ENCODE results near the gene FNDC1.
"Not testable (repeated sequence)": the region's sequence is repeated elsewhere in the genome, so short reads cannot be mapped to it uniquely, and the experiment has no call there.

Gene FNDC1

GRCh38 chr6:159259441-159260125 is 90.4 kb downstream of the FNDC1 start:
- DNase-seq (ENCODE audit: low spot score), result no peak

DNA sequence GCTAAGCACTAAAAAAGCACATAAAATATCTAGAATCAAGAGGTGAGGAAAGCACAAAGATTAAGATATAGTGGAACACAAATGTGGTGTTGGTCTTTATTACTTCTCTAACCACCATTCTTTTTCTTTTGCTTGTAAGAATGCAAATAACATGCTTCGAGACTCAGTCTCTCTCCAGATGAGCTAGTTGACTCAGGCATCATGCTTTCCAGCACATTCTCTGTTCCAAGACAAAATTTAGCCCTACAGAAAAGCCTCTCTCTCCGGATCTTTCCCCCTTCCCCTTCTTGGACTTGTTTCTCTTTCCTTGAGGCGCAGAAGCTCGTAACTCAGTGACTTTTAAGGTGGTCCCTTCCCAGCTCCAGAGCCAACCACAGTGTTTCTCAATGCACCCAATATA is 91.0 kb downstream of the FNDC1 start:
- DNase-seq (ENCODE audit: low spot score), result no peak

- no peak for DNase-seq (ENCODE audit: low spot score)
Measured at GRCh38 chr6:159261995-159262394, 92.8 kb downstream of the FNDC1 start.

GRCh38 chr6:159262586-159262985 is 93.4 kb downstream of the FNDC1 start:
- DNase-seq (ENCODE audit: low spot score), result no peak

- DNase-seq (ENCODE audit: low spot score), result no peak
Measured at GRCh38 chr6:159267165-159267564, 98.0 kb downstream of the FNDC1 start.

DNA sequence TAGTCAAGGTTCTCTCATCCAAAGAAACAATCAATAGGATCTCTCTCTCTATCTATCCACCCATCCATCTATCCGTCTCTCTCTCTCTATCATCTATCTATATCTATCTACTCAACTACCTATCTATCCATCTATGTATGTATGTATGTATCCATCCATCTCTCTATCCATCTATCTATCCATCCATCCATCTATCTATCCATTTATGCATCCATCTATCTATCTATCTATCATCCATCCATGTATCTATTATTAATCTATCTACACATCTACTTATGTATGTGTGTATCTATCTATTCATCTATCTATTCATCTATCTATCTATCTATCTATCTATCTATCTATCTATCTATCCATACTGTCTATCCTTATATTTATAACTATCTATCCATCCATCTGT is 99.3 kb downstream of the FNDC1 start:
- DNase-seq (ENCODE audit: low spot score), result no peak

GRCh38 chr6:159271257-159271656 is 102.1 kb downstream of the FNDC1 start:
- DNase-seq (ENCODE audit: low spot score), result no peak

- DNase-seq (ENCODE audit: low spot score), result no peak
Measured at GRCh38 chr6:159278626-159279025, 109.4 kb downstream of the FNDC1 start.

- no peak for DNase-seq (ENCODE audit: low spot score)
Measured at GRCh38 chr6:159279790-159280277, 110.6 kb downstream of the FNDC1 start.

GRCh38 chr6:159282421-159282820 is 113.2 kb downstream of the FNDC1 start:
- DNase-seq (ENCODE audit: low spot score), result no peak

DNA sequence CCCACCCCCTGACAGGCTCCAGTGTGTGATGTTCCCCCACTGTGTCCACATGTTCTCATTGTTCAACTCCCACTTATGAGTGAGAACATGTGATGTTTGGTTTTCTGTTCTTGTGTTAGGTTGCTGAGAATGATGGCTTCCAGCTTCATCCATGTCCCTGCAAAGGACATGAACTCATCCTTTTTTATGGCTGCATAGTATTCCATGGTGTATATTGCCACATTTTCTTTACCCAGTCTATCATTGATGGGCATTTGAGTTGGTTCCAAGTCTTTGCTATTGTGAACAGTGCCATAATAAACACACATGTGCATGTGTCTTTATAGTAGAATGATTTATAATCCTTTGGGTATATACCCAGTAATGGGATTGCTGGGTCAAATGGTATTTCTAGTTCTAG is 115.5 kb downstream of the FNDC1 start:
- not testable (repeated sequence) for DNase-seq (ENCODE audit: low spot score)

DNA sequence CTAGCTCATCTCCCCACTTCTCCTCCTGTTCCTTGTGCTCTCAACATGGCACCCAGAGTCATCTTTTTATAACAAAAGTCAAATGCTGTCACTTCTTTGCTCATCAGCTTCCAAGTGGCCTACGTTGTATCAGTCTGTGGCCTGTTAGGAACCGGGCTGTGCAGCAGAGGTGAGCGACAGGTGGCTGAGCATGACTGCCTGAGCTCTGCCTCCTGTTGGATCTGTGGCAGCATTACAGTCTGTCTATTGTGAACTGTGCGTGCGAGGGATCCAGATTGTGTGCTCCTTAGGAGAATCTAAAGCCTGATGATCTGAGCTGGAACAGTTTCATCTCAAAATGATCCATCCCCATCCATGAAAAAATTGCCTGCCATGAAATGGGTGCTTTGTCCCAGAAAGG is 129.6 kb downstream of the FNDC1 start:
- DNase-seq (ENCODE audit: low spot score), result no peak

DNA sequence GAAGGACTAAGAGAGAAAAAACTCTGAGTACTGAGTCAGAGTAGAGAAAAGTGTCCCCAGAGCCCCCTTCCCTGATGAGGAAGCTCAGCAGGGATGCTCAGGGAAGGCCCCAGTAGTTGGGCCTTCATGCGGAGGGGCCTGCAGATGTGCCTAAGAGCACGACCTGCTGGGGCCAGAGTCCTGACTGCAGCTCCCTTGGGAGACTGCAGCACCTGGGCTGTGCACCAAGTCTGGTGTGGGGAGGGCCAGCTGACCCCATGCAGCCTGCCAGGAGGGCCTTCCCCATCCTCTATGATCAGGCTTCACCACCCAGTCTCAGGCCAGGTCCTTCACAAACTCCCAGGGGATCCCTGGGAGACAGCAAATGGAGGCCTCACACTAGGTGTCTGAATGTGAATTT is 130.4 kb downstream of the FNDC1 start:
- DNase-seq (ENCODE audit: low spot score), result no peak

- no peak for DNase-seq (ENCODE audit: low spot score)
Measured at GRCh38 chr6:159301277-159301676, 132.1 kb downstream of the FNDC1 start.

GRCh38 chr6:159301810-159302593 is 132.8 kb downstream of the FNDC1 start:
- no peak for DNase-seq (ENCODE audit: low spot score)

- no peak for DNase-seq (ENCODE audit: low spot score)
Measured at GRCh38 chr6:159302594-159302992, 133.4 kb downstream of the FNDC1 start.

- no peak for DNase-seq (ENCODE audit: low spot score)
Measured at GRCh38 chr6:159303159-159303558, 134.0 kb downstream of the FNDC1 start.

- DNase-seq (ENCODE audit: low spot score), result no peak
Measured at GRCh38 chr6:159303784-159304183, 134.6 kb downstream of the FNDC1 start.

GRCh38 chr6:159304641-159305040 is 135.4 kb downstream of the FNDC1 start:
- no peak for DNase-seq (ENCODE audit: low spot score)

GRCh38 chr6:159305159-159305558 is 136.0 kb downstream of the FNDC1 start:
- DNase-seq (ENCODE audit: low spot score), result no peak

DNA sequence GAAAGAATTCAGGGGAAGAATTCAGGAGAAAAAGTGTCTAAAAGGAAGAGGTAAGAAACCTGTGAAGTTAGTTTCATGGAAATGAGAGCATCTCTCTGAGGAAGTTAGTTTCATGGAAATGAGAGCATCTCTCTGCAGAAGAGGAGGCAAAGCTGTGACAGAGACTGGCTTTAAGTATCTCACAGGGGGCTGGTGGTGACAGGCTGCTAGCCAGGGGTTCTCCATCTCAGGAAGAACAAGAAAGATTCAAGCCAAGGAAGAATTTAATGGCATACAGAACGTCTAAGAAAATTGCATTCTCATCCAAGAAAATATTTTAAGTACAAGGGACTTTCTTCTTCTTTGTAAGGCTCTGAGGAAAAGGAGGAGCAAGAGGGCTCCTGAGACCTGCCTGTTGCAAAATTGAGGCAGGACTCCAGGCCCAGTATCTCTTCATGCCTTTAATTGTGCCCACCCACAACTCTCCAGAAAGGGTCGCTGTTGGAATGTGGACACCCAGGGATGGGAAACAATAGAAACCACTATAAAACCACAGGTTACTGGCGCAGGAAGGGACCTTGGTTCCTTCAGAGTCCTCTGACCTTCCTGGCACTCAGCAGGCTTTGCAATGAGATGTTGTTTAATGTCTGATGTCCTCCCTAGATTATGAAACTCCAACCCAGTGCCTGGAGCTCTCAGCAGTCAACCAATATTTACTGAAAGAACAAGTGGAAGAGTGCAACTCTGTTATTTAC is 136.8 kb downstream of the FNDC1 start:
- DNase-seq (ENCODE audit: low spot score), result no peak

- no peak for DNase-seq (ENCODE audit: low spot score)
Measured at GRCh38 chr6:159307246-159307790, 138.1 kb downstream of the FNDC1 start.

- no peak for DNase-seq (ENCODE audit: low spot score)
Measured at GRCh38 chr6:159308198-159308597, 139.0 kb downstream of the FNDC1 start.

Measured in D341Med (cell line).